Left lung (tissue), 10 donors: ENCODE results near the gene ZNF57. TPM values are rescaled to one million over a fixed set of nuclear protein-coding genes. Genes with fewer than 3 reads are reported as not detected.

Source experiments
- ATAC-seq: fragments of 200-7000 bp; cut with Tn5 transposase; one replicate; pipeline ENCODE4 v1.9.1; 2020; ENCODE audit warnings: moderate library complexity
- DNase-seq, 4 donors: peaks; one replicate each; pipeline ENCODE4 v3.0.0-alpha.2; 2013 to 2020
- H3K27ac ChIP-seq, 2 donors: fragments of 200-600 bp; sonication (generic) in 1 of 2; one replicate each; pipeline versions ENCODE4 v1.5.0 to v1.8.0; 2020 to 2021
- H3K27me3 ChIP-seq, 2 donors: fragments of 200-600 bp; sonication (generic) in 1 of 2; one replicate each; pipeline versions ENCODE4 v1.5.0 to v1.8.0; 2020 to 2021
- H3K36me3 ChIP-seq, 2 donors: fragments of 200-600 bp; sonication (generic) in 1 of 2; one replicate each; pipeline versions ENCODE4 v1.5.0 to v1.8.0; 2020 to 2021
- H3K4me1 ChIP-seq, 2 donors: fragments of 200-600 bp; one replicate each; pipeline ENCODE4 v1.8.0; 2021
- H3K4me3 ChIP-seq, 2 donors: fragments of 200-600 bp; sonication (generic) in 1 of 2; one replicate each; pipeline versions ENCODE4 v1.5.0 to v1.8.0; 2020 to 2021; ENCODE audit warnings: mild to moderate bottlenecking in 1 of 2
- H3K9me3 ChIP-seq, 2 donors: fragments of 200-600 bp; sonication (generic) in 1 of 2; one replicate each; pipeline versions ENCODE4 v1.5.0 to v1.8.0; 2020 to 2021
- CTCF ChIP-seq, 2 donors: fragments of 200-600 bp; sonication (generic) in 1 of 2; IDR thresholded peaks; one replicate each; pipeline versions ENCODE4 v1.5.0 to v1.8.0; 2021; ENCODE audit warnings: antibody characterized with exemption in 2 of 2
- intact Hi-C, 2 donors: fragments of 100-400 bp; cut with DNase I; formaldehyde crosslinking; loops; one replicate each; pipeline versions ENCODE4 v1.11.2 to v1.14.2; 2022
- polyA plus RNA-seq, 6 donors: library from polyadenylated mRNA; unstranded; fragments of 120-200 nt; gene quantifications; one replicate each; pipeline ENCODE4 v1.2.1, GENCODE V29; 2013; ENCODE audit not compliant: insufficient read length in 6 of 6
- total RNA-seq, 2 donors: library from RNA; stranded (reverse); fragmentation: NEBNext Ultra II Directional; extraction: Animal tissue kit (Norgen Biotek cat#: 25700); gene quantifications; one replicate each; pipeline ENCODE4 v1.2.1, GENCODE V29; 2021
- donor health status: DM: no; HTN: yes; CAD: no.
- donor health status: DM: no; HTN: no; CAD: no.

The ZNF57 gene
- total and polyA plus RNA-seq, 8 donors, result 5.7 to 7.9 (median 7.0) TPM

- Histone ChIP-seq H3K36me3 (no peaks in the 10 kb centered on the region), H3K4me1 (peaks cover 4 to 42% of the 10 kb centered on the region in 2 donors), H3K27me3 (no peaks in the 10 kb centered on the region), H3K27ac (peak within 1 kb of the TSS; percentile 86), H3K4me3 (peak within 1 kb of the TSS; percentile 71 to 96), H3K9me3 (no peaks in the 10 kb centered on the region)
- intact Hi-C loops, result no loop called here
- DNase-seq (peak; percentile 92 to 98 (median 98)), ATAC-seq (peak; percentile 98)
- peak in 1 of 2 donors; percentile 34 for TF ChIP-seq CTCF (IDR thresholded peaks at IDR 0.05)
Measured at GRCh38 chr19:2944775-2945574, 44.2 kb downstream of the ZNF57 start, which contains the start of gene ZNF77. Gene ZNF77, minus strand, starts transcription at chr19:2944971. Its CDS starts 131 bp downstream, at chr19:2944840.

- TF ChIP-seq CTCF (IDR thresholded peaks at IDR 0.05), result no peak
- Histone ChIP-seq H3K27ac (peak overlapping the region; percentile 86), H3K4me1 (peaks cover 4 to 42% of the 10 kb centered on the region in 2 donors), H3K27me3 (no peaks in the 10 kb centered on the region), H3K9me3 (no peaks in the 10 kb centered on the region), H3K4me3 (peak overlapping the region; percentile 71 to 96), H3K36me3 (no peaks in the 10 kb centered on the region)
- intact Hi-C loops, result no loop called here
- DNase-seq (no peak), ATAC-seq (no peak)
Measured at GRCh38 chr19:2945575-2946184, 45.0 kb downstream of the ZNF57 start.

- no peaks in the 10 kb centered on the region for H3K9me3 ChIP-seq
- TF ChIP-seq CTCF (IDR thresholded peaks at IDR 0.05), result no peak
- H3K27me3 ChIP-seq, result no peaks in the 10 kb centered on the region
- H3K4me1 ChIP-seq, result peaks cover 4 to 27% of the 10 kb centered on the region in 2 donors
- peak overlapping the region; percentile 77 to 88 for H3K4me3 ChIP-seq
- intact Hi-C loops, result loop anchor here in 1 of 2 donors (10.0 kb wide), 1 partner anchor 215 kb away; no protein-coding TSS in a partner anchor
- ATAC-seq, result peak; percentile 2
- H3K36me3 ChIP-seq, result no peaks in the 10 kb centered on the region
- peak in 2 of 4 donors; percentile 51 to 77 for DNase-seq
- H3K27ac ChIP-seq, result peak overlapping the region; percentile 91 to 93
Measured at GRCh38 chr19:2949939-2950285, 49.2 kb downstream of the ZNF57 start.

- DNase-seq (peak; percentile 98 to 100 (median 100)), ATAC-seq (peak; percentile 93)
- Histone ChIP-seq H3K4me3 (peak overlapping the region; percentile 77 to 88), H3K27me3 (no peaks in the 10 kb centered on the region), H3K27ac (peak overlapping the region; percentile 91 to 93), H3K4me1 (peaks cover 4 to 23% of the 10 kb centered on the region in 2 donors), H3K9me3 (no peaks in the 10 kb centered on the region), H3K36me3 (no peaks in the 10 kb centered on the region)
- TF ChIP-seq CTCF (IDR thresholded peaks at IDR 0.05), result no peak
- intact Hi-C loops, result loop anchor here in 1 of 2 donors (10.0 kb wide), 1 partner anchor 214 kb away; no protein-coding TSS in a partner anchor
Measured at GRCh38 chr19:2950286-2951124, 49.8 kb downstream of the ZNF57 start.
